DMS153 treated with DMSO at 0.1 percent for 48 hours (cell line): ENCODE measurements around the gene COLEC11.

Experiments used
- DNase-seq: peaks from one replicate; lab custom pipeline; 2025; ENCODE audit not compliant: unreplicated experiment; lab: John Stamatoyannopoulos, UW

Gene COLEC11

GRCh38 chr2:3670376-3670775, 75.5 kb downstream of the COLEC11 start:
- DNase-seq, result no peak

GRCh38 chr2:3670941-3671340, 76.0 kb downstream of the COLEC11 start:
- no peak for DNase-seq

GRCh38 chr2:3672861-3673678, 78.2 kb downstream of the COLEC11 start:
- no peak for DNase-seq

GRCh38 chr2:3674066-3674845, 79.3 kb downstream of the COLEC11 start:
- DNase-seq, result no peak

GRCh38 chr2:3675687-3676086, 80.8 kb downstream of the COLEC11 start:
- no peak for DNase-seq

- no peak for DNase-seq
These were observed 82.5 kb downstream of the COLEC11 start for GRCh38 chr2:3677436-3677835.

GRCh38 chr2:3678212-3678611, 83.3 kb downstream of the COLEC11 start:
- DNase-seq, result no peak

- no peak for DNase-seq
These were observed 84.3 kb downstream of the COLEC11 start for GRCh38 chr2:3679180-3679579.

- no peak for DNase-seq
These were observed 84.9 kb downstream of the COLEC11 start for GRCh38 chr2:3679616-3680393.

- no peak for DNase-seq
These were observed 85.8 kb downstream of the COLEC11 start for GRCh38 chr2:3680548-3681345.

GRCh38 chr2:3681625-3682024, 86.7 kb downstream of the COLEC11 start:
- no peak for DNase-seq

- no peak for DNase-seq
These were observed 87.9 kb downstream of the COLEC11 start for GRCh38 chr2:3682811-3683210.

- no peak for DNase-seq
These were observed 89.0 kb downstream of the COLEC11 start for GRCh38 chr2:3683748-3684454.

- no peak for DNase-seq
These were observed 95.3 kb downstream of the COLEC11 start for GRCh38 chr2:3689998-3690748.

GRCh38 chr2:3692375-3692774, 97.5 kb downstream of the COLEC11 start:
- DNase-seq, result no peak
